ENCODE results near the gene CMTM3.

DNA sequence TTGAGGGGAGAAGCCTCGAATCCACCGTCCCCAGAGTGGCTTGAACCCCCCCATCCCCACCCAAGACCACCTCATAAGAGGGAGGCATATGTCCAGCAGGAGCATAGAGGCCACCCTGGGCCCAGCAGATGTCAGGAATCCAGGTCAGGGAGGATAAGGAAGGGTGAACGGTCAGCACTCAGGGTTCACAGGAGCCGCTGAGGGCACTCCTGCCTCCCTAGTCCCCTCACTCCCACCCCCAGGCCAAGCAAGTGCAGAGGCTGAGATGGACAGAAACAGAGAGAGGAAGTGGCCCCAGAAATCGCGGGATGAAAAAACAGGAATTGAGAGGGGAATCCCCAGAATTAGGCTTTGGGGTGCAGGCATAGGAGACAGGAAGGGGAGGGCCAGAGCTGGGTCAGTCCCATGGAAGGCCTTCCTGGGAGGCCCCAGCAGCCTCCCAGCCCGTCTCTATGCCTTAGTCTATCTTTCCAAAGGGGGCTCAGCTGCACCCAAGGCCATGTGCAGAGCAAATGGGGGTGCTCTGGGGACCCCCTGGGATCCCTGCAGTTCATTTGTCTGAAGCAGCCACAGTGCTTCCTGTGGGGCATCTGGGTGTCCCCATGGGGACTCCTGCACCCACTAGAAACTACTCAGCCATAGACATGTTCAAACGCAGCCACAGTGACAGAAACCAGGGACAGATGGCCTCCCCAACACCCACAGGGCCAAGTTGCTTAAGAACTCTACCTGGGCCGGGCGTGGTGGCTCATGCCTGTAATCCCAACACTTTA is 1.7 kb downstream of the CMTM3 start:
- TF ChIP-seq, protein P1, sequence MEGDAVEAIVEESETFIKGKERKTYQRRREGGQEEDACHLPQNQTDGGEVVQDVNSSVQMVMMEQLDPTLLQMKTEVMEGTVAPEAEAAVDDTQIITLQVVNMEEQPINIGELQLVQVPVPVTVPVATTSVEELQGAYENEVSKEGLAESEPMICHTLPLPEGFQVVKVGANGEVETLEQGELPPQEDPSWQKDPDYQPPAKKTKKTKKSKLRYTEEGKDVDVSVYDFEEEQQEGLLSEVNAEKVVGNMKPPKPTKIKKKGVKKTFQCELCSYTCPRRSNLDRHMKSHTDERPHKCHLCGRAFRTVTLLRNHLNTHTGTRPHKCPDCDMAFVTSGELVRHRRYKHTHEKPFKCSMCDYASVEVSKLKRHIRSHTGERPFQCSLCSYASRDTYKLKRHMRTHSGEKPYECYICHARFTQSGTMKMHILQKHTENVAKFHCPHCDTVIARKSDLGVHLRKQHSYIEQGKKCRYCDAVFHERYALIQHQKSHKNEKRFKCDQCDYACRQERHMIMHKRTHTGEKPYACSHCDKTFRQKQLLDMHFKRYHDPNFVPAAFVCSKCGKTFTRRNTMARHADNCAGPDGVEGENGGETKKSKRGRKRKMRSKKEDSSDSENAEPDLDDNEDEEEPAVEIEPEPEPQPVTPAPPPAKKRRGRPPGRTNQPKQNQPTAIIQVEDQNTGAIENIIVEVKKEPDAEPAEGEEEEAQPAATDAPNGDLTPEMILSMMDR (IDR thresholded peaks at IDR 0.05): no peak
- TF ChIP-seq POLR2A (IDR thresholded peaks at IDR 0.05): no peak
